Measurements from ENCODE around the gene MSX1. TPM values are rescaled to one million over a fixed set of nuclear protein-coding genes. Genes with fewer than 3 reads are reported as not detected.

Gene MSX1
- total RNA-seq, 1 donor from 2014 or later, result not detected

DNA sequence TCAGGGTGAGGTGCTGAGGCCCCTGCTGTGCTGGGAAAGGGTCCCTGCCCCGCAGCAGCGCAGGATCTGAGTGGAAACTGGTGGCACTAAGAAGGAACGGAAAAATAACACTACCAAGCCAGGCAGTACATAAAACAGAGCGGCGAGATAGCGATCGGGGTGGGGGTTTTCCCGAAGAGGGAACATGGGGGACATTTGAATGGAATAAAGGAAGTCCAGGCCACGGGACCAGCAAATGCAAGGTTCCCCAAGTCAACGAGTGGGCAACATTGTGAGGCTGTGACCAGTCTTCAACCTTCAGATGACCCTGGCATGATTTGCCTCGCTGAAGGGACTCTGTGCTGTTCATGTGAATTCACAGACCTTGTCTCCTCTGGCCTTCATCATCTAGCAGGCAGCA lies 13.7 kb downstream of the MSX1 start:
- peaks cover 2% of the 10 kb centered on the region for H3K9me3 Mint-ChIP-seq
- Histone ChIP-seq H3K79me2 (ENCODE audit: low read depth) (no peaks in the 10 kb centered on the region), H3K27ac (no peak overlapping the region), H3F3A (ENCODE audit: low read depth) (peaks cover 15% of the 10 kb centered on the region), H3K36me3 (no peaks in the 10 kb centered on the region), H3K9ac (no peak overlapping the region), H3K27me3 (peaks cover 100% of the 10 kb centered on the region), H3K4me1 (peaks cover 20% of the 10 kb centered on the region), H3K4me2 (no peak overlapping the region), H2AFZ (replicated peaks) (no peak overlapping the region), H3K4me3 (no peak overlapping the region), H3K9me3 (ENCODE audit: low read depth) (no peaks in the 10 kb centered on the region), H4K20me1 (ENCODE audit: low read depth) (peaks cover 53% of the 10 kb centered on the region)
- H3K4me1 Mint-ChIP-seq, result peaks cover 49% of the 10 kb centered on the region
- no peaks in the 10 kb centered on the region for H3K36me3 Mint-ChIP-seq
- H3K4me3 Mint-ChIP-seq, result peak overlapping the region; percentile 68
- no peak for DNase-seq (ENCODE audit: low spot score)
- H3K27ac Mint-ChIP-seq, result no peak overlapping the region
- H3K27me3 Mint-ChIP-seq (ENCODE audit: insufficient read depth, low read depth), result peaks cover 78% of the 10 kb centered on the region
- no peak for TF ChIP-seq EZH2 (IDR thresholded peaks at IDR 0.05)
- TF ChIP-seq, protein P1, sequence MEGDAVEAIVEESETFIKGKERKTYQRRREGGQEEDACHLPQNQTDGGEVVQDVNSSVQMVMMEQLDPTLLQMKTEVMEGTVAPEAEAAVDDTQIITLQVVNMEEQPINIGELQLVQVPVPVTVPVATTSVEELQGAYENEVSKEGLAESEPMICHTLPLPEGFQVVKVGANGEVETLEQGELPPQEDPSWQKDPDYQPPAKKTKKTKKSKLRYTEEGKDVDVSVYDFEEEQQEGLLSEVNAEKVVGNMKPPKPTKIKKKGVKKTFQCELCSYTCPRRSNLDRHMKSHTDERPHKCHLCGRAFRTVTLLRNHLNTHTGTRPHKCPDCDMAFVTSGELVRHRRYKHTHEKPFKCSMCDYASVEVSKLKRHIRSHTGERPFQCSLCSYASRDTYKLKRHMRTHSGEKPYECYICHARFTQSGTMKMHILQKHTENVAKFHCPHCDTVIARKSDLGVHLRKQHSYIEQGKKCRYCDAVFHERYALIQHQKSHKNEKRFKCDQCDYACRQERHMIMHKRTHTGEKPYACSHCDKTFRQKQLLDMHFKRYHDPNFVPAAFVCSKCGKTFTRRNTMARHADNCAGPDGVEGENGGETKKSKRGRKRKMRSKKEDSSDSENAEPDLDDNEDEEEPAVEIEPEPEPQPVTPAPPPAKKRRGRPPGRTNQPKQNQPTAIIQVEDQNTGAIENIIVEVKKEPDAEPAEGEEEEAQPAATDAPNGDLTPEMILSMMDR (IDR thresholded peaks at IDR 0.05), result no peak
- TF ChIP-seq EZH2phosphoT487 (IDR thresholded peaks at IDR 0.05), result no peak

DNA sequence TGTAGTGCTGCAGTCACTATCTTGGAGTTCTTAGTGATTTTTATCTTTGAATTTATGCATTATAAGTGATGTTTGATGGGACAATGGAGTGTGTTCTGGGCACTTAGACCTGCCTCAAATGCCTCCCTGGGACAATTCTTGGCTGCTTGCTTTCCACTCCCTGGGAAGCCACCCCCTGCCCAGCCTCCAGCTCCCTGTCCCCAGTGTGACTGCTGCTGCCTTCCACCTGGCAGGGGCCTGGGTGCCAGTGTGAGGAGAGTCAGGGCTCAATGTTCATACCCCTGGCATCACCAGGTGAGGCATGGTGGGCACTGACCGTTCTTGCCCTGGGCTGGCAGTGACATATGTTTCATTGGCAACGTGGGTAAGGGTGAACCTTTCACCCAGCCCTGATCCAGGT lies 14.8 kb downstream of the MSX1 start:
- Histone ChIP-seq H3K36me3 (no peaks in the 10 kb centered on the region), H3K9ac (no peak overlapping the region), H4K20me1 (ENCODE audit: low read depth) (peaks cover 42% of the 10 kb centered on the region), H2AFZ (replicated peaks) (no peak overlapping the region), H3K9me3 (ENCODE audit: low read depth) (no peaks in the 10 kb centered on the region), H3K27me3 (peaks cover 100% of the 10 kb centered on the region), H3K4me3 (no peak overlapping the region), H3F3A (ENCODE audit: low read depth) (peaks cover 15% of the 10 kb centered on the region), H3K27ac (no peak overlapping the region), H3K4me2 (no peak overlapping the region), H3K79me2 (ENCODE audit: low read depth) (no peaks in the 10 kb centered on the region), H3K4me1 (peaks cover 17% of the 10 kb centered on the region)
- Mint-ChIP-seq H3K4me1 (peaks cover 40% of the 10 kb centered on the region), H3K27ac (no peak overlapping the region), H3K27me3 (ENCODE audit: insufficient read depth, low read depth) (peaks cover 78% of the 10 kb centered on the region), H3K4me3 (no peak overlapping the region), H3K36me3 (no peaks in the 10 kb centered on the region), H3K9me3 (peaks cover 2% of the 10 kb centered on the region)
- no peak for DNase-seq (ENCODE audit: low spot score)
- TF ChIP-seq, protein P1 (IDR thresholded peaks at IDR 0.05), result no peak
- no peak for TF ChIP-seq EZH2phosphoT487 (IDR thresholded peaks at IDR 0.05)
- TF ChIP-seq EZH2 (IDR thresholded peaks at IDR 0.05), result no peak

DNA sequence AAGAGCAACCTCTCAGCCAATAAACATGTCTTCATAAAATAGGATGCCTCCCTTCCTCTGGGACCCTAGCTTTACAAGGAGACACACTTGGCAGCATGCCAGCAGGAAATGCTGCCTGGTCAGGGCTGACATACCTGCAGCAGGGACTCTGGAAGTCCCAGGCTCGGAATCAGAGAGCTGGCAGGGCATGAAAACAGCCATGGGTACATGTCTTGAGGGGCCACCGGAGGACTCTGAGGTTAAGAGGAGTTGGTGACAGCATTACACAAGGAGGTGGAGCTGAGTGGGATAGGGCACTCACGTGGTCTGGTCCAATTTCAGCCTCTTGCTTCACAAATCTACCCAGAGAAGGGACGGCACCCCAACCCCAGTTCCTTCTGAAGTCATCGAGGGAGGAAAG lies 15.7 kb downstream of the MSX1 start:
- H3K27me3 Mint-ChIP-seq (ENCODE audit: insufficient read depth, low read depth), result peaks cover 73% of the 10 kb centered on the region
- H3K4me1 Mint-ChIP-seq, result peaks cover 35% of the 10 kb centered on the region
- peaks cover 2% of the 10 kb centered on the region for H3K9me3 Mint-ChIP-seq

More for the DNA sequence above, 15.7 kb downstream of the MSX1 start:
- H3K27me3 ChIP-seq, result peaks cover 100% of the 10 kb centered on the region
- H3K36me3 ChIP-seq, result no peaks in the 10 kb centered on the region
- Mint-ChIP-seq H3K27ac (no peak overlapping the region), H3K4me3 (no peak overlapping the region), H3K36me3 (no peaks in the 10 kb centered on the region)
- no peak overlapping the region for H2AFZ ChIP-seq (replicated peaks)
- peaks cover 33% of the 10 kb centered on the region for H4K20me1 ChIP-seq (ENCODE audit: low read depth)
- H3K27ac ChIP-seq, result no peak overlapping the region
- H3K9me3 ChIP-seq (ENCODE audit: low read depth), result no peaks in the 10 kb centered on the region
- TF ChIP-seq, protein P1 (IDR thresholded peaks at IDR 0.05), result no peak
- no peak for TF ChIP-seq EZH2 (IDR thresholded peaks at IDR 0.05)
- TF ChIP-seq EZH2phosphoT487 (IDR thresholded peaks at IDR 0.05), result no peak
- peaks cover 13% of the 10 kb centered on the region for H3K4me1 ChIP-seq
- H3K4me2 ChIP-seq, result no peak overlapping the region
- no peak overlapping the region for H3K4me3 ChIP-seq
- H3F3A ChIP-seq (ENCODE audit: low read depth), result peaks cover 15% of the 10 kb centered on the region
- no peak overlapping the region for H3K9ac ChIP-seq
- peak; percentile 14 for DNase-seq (ENCODE audit: low spot score)
- H3K79me2 ChIP-seq (ENCODE audit: low read depth), result no peaks in the 10 kb centered on the region

Data from neural progenitor cell (in vitro differentiated cells).